ENCODE data around the gene NFKBIB.
"Not testable (repeated sequence)": the region's sequence is repeated elsewhere in the genome, so short reads cannot be mapped to it uniquely, and the experiment has no call there.

NFKBIB gene

GRCh38 chr19:38939957-38940356 lies 40.2 kb downstream of the NFKBIB start:
- no peak overlapping the region for H3K4me3 ChIP-seq (ENCODE audit: low read depth, low read length)
- DNase-seq (ENCODE audit: low read depth, low spot score), result no peak
- TF ChIP-seq CTCF (IDR thresholded peaks at IDR 0.05; ENCODE audit: insufficient read depth, low read length, missing control alignments), result no peak
- POLR2A ChIA-PET, result no interaction called here
- CTCF ChIA-PET, result interaction anchor here (1.4 to 5.8 kb wide), 3 partner anchors 9 to 36 kb away, joined by 4 to 32 read pairs (median 7); partner anchors contain the start of genes FBXO17, MRPS12 and SARS2

GRCh38 chr19:38941466-38941865 lies 41.7 kb downstream of the NFKBIB start:
- DNase-seq (ENCODE audit: low read depth, low spot score); H3K4me3 ChIP-seq (ENCODE audit: low read depth, low read length); POLR2A ChIA-PET: not testable (repeated sequence)
- CTCF ChIA-PET, result interaction anchor here (2.6 to 5.8 kb wide), 2 partner anchors 11 to 12 kb away, joined by 7 to 32 read pairs; partner anchors contain the start of genes MRPS12 and SARS2

GRCh38 chr19:38941979-38942378 lies 42.2 kb downstream of the NFKBIB start:
- no peak for TF ChIP-seq CTCF (IDR thresholded peaks at IDR 0.05; ENCODE audit: insufficient read depth, low read length, missing control alignments)
- DNase-seq (ENCODE audit: low read depth, low spot score), result no peak
- ChIA-PET POLR2A (no interaction called here), CTCF (interaction anchor here (2.6 to 5.8 kb wide), 2 partner anchors 11 kb away, joined by 7 to 32 read pairs; partner anchors contain the start of genes MRPS12 and SARS2)
- no peak overlapping the region for H3K4me3 ChIP-seq (ENCODE audit: low read depth, low read length)

- POLR2A ChIA-PET, result no interaction called here
- DNase-seq (ENCODE audit: low read depth, low spot score), result no peak
- H3K4me3 ChIP-seq (ENCODE audit: low read depth, low read length), result no peak overlapping the region
- CTCF ChIA-PET, result interaction anchor here (2.6 to 5.8 kb wide), 2 partner anchors 10 to 12 kb away, joined by 7 to 32 read pairs; partner anchors contain the start of genes MRPS12 and SARS2
- TF ChIP-seq CTCF (IDR thresholded peaks at IDR 0.05; ENCODE audit: insufficient read depth, low read length, missing control alignments), result no peak
These were observed 42.9 kb downstream of the NFKBIB start for GRCh38 chr19:38942471-38943181.

GRCh38 chr19:38944981-38945506 lies 45.3 kb downstream of the NFKBIB start:
- DNase-seq (ENCODE audit: low read depth, low spot score), result no peak
- no peak for TF ChIP-seq CTCF (IDR thresholded peaks at IDR 0.05; ENCODE audit: insufficient read depth, low read length, missing control alignments)
- H3K4me3 ChIP-seq (ENCODE audit: low read depth, low read length), result no peak overlapping the region
- POLR2A ChIA-PET, result no interaction called here
- CTCF ChIA-PET, result interaction anchor here (1.2 to 1.9 kb wide), 2 partner anchors 11 to 15 kb away, joined by 4 to 10 read pairs; partner anchors contain the start of genes MRPS12 and SARS2

- TF ChIP-seq CTCF (IDR thresholded peaks at IDR 0.05; ENCODE audit: insufficient read depth, low read length, missing control alignments), result no peak
- no peak overlapping the region for H3K4me3 ChIP-seq (ENCODE audit: low read depth, low read length)
- ChIA-PET POLR2A (no interaction called here), CTCF (interaction anchor here (1.2 to 1.9 kb wide), 4 partner anchors 11 to 16 kb away, joined by 4 to 10 read pairs (median 5); partner anchors contain the start of genes MRPS12 and SARS2)
- DNase-seq (ENCODE audit: low read depth, low spot score), result no peak
These were observed 45.9 kb downstream of the NFKBIB start for GRCh38 chr19:38945562-38946228.

Measured in AG04449 (cell line).